ENCODE data around the gene NEO1. TPM values are rescaled to one million over a fixed set of nuclear protein-coding genes. Genes with fewer than 3 reads are reported as not detected.

The NEO1 gene
- total and polyA plus RNA-seq, 9 of the 15 experiments (the other 6 are each of a cell fraction or from before 2014, with no cell fraction given): 0.08 to 1.7 (median 0.48) TPM

DNA sequence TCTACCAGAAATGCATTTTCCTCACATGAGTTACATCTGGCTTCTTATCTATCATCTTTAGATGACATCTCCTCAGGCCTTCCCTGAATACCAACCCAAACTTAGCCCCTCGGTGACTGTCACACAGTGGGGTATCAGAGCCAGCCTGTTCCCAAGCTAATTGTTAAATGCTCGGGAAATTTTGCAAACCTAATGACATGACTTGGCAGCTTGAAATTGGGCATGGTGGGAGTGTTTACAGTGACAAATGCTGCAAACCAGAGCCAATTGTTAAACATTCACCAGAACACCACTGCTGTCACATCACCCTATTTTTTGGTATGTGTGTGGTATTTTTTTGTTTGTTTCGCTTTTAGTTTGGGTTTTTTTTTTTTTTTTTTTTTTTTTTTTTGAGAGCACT lies 185.6 kb downstream of the NEO1 start (continued):
- TF ChIP-seq AFF1 (IDR thresholded peaks at IDR 0.05; ENCODE audit: low read depth in 1 of 2, partially characterized antibody in 2 of 2) (no peak), ZNF41 (CRISPR knock-in tag; conservative IDR thresholded peaks at IDR 0.05) (no peak), SREBF1 (IDR thresholded peaks at IDR 0.05; ENCODE audit: borderline replicate concordance, low read depth, low read length) (no peak), SMC3 (conservative IDR thresholded peaks at IDR 0.05; ENCODE audit: insufficient read depth, low read depth, low read length) (no peak)

GRCh38 chr15:73239564-73240215 lies 187.4 kb downstream of the NEO1 start:
- intact Hi-C loops (cut with micrococcal nuclease) (loop anchor here (2.0 to 10.0 kb wide), 2 partner anchors 455 to 465 kb away; partner anchors contain the start of gene ADPGK), in situ Hi-C loops (cut with MboI) (no loop called here)
- DNase-seq (ENCODE audit: extremely low read depth in 1 of 4, low spot score in 3 of 4) (no peak), ATAC-seq (0 out of 3 replicates have a peak, but pooled peaks have one; percentile 50), FAIRE-seq (no peak)
- BruUV-seq (replicated peaks): no TSS peak
- H3K79me2 ChIP-seq (ENCODE audit: control insufficient read depth, insufficient read depth, low read length): no peaks in the 10 kb centered on the region
- no peak overlapping the region for H3K27ac ChIP-seq (ENCODE audit: extremely low read depth, low read depth, low read length)
- no peaks in the 10 kb centered on the region for H3K36me3 ChIP-seq (ENCODE audit: control insufficient read depth, insufficient read depth, low read length)
- no peaks in the 10 kb centered on the region for H3K9me3 ChIP-seq (replicated peaks; ENCODE audit: control insufficient read depth, insufficient read depth, low read depth, low read length)
- H3K4me3 ChIP-seq: no peak overlapping the region
- H4K20me1 ChIP-seq (replicated peaks; ENCODE audit: control insufficient read depth, insufficient read depth, low read length): no peaks in the 10 kb centered on the region
- ChIA-PET CTCF (ENCODE audit: low intra/inter-chr PET ratio) (interaction anchor here (2.1 to 3.0 kb wide), 2 partner anchors 33 to 461 kb away, joined by 6 to 22 read pairs; no protein-coding TSS in a partner anchor), POLR2A (no interaction called here)
- H3K4me2 ChIP-seq (ENCODE audit: insufficient read depth, low read length): no peak overlapping the region
- 0 out of 5 replicates have a peak, but pooled peaks cover 0 to 4% of the 10 kb centered on the region in 2 experiments for H3K27me3 ChIP-seq (ENCODE audit: control insufficient read depth in 2 of 2, insufficient read depth in 2 of 2, low read length in 2 of 2)
- no peaks in the 10 kb centered on the region for H3K9me1 ChIP-seq (ENCODE audit: control insufficient read depth, insufficient read depth, low read length)
- no peak overlapping the region for H2AFZ ChIP-seq (ENCODE audit: low read depth, low read length)
- WGBS (ENCODE audit: insufficient coverage, low coverage, missing lambda C conversion rate): under 1% methylated on average over 10 of the region's 10 CpGs
- H3K4me1 ChIP-seq (replicated peaks in 1 of 2; ENCODE audit: control insufficient read depth in 2 of 2, insufficient read depth in 2 of 2, low read length in 2 of 2): no peaks in the 10 kb centered on the region
- H3K9ac ChIP-seq (ENCODE audit: insufficient read depth in 1 of 2, low read depth in 2 of 2, low read length in 2 of 2): no peak overlapping the region
- TF ChIP-seq RAD51 (IDR thresholded peaks at IDR 0.05; ENCODE audit: borderline replicate concordance, low read depth): 0 out of 2 replicates have a peak, but pooled peaks have one; percentile 48
- no peak for TF ChIP-seq MCM7 (IDR thresholded peaks at IDR 0.05)
- no peak for TF ChIP-seq RNF219 (CRISPR knock-in tag; IDR thresholded peaks at IDR 0.05)
- no peak for TF ChIP-seq SIN3B (IDR thresholded peaks at IDR 0.05; ENCODE audit: low read depth)
- no peak for TF ChIP-seq PHB2 (IDR thresholded peaks at IDR 0.05; ENCODE audit: low read depth)
- no peak for TF ChIP-seq ZNF655 (CRISPR knock-in tag; IDR thresholded peaks at IDR 0.05)
- TF ChIP-seq, protein P1, sequence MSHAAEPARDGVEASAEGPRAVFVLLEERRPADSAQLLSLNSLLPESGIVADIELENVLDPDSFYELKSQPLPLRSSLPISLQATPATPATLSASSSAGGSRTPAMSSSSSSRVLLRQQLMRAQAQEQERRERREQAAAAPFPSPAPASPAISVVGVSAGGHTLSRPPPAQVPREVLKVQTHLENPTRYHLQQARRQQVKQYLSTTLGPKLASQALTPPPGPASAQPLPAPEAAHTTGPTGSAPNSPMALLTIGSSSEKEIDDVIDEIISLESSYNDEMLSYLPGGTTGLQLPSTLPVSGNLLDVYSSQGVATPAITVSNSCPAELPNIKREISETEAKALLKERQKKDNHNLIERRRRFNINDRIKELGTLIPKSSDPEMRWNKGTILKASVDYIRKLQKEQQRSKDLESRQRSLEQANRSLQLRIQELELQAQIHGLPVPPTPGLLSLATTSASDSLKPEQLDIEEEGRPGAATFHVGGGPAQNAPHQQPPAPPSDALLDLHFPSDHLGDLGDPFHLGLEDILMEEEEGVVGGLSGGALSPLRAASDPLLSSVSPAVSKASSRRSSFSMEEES (CRISPR knock-in tag; IDR thresholded peaks at IDR 0.05): peak; percentile 89
